H9 (cell line): ENCODE results near the gene RRAGC. TPM values are rescaled to one million over a fixed set of nuclear protein-coding genes. Genes with fewer than 3 reads are reported as not detected.

Experiments used
- DNase-seq: peaks from one replicate; pipeline ENCODE4 v3.0.0-alpha.2; 2017
- H2AFZ ChIP-seq: one replicate; pipeline ENCODE4 v1.6.1; 2013; ENCODE audit warnings: mild to moderate bottlenecking, low read length, control low read depth, moderate library complexity
- H2AK5ac ChIP-seq: 2 replicates; pipeline ENCODE4 v1.6.1; 2013; ENCODE audit warnings: low read length, control low read depth, mixed read lengths; ENCODE audit not compliant: insufficient read length
- H2BK120ac ChIP-seq: one replicate; pipeline ENCODE4 v1.6.1; 2013; ENCODE audit warnings: low read depth, mild to moderate bottlenecking, low read length, control low read depth, inconsistent platforms; ENCODE audit not compliant: poor library complexity, severe bottlenecking
- H2BK12ac ChIP-seq: 2 replicates; pipeline ENCODE4 v1.6.1; 2013; ENCODE audit warnings: low read length, control low read depth, mixed read lengths, low read depth; ENCODE audit not compliant: insufficient read length
- H2BK15ac ChIP-seq: 2 replicates; pipeline ENCODE4 v1.6.1; 2013; ENCODE audit warnings: low read depth, low read length, control low read depth
- H2BK20ac ChIP-seq: one replicate; pipeline ENCODE4 v1.6.1; 2013; ENCODE audit warnings: low read depth, mild to moderate bottlenecking, low read length, control low read depth, inconsistent platforms; ENCODE audit not compliant: poor library complexity, severe bottlenecking
- H2BK5ac ChIP-seq: 2 replicates; pipeline ENCODE4 v1.6.1; 2013; ENCODE audit warnings: low read length, control low read depth, mixed read lengths; ENCODE audit not compliant: insufficient read length
- H3K14ac ChIP-seq: 2 replicates; pipeline ENCODE4 v1.6.1; 2013; ENCODE audit warnings: low read length, control low read depth; ENCODE audit not compliant: insufficient read depth
- H3K18ac ChIP-seq: 2 replicates; pipeline ENCODE4 v1.6.1; 2013; ENCODE audit warnings: low read depth, mild to moderate bottlenecking, mixed read lengths, low read length, control low read depth; ENCODE audit not compliant: insufficient read length
- H3K23ac ChIP-seq: 2 replicates; pipeline ENCODE4 v1.6.1; 2013; ENCODE audit warnings: low read length, control low read depth, mixed read lengths, low read depth; ENCODE audit not compliant: insufficient read length
- H3K23me2 ChIP-seq: 2 replicates; pipeline ENCODE4 v1.6.1; 2013; ENCODE audit warnings: low read depth, mild to moderate bottlenecking, mixed read lengths, low read length, control low read depth; ENCODE audit not compliant: insufficient read length, poor library complexity, severe bottlenecking
- H3K27ac ChIP-seq: 2 replicates; pipeline ENCODE4 v1.5.1; 2013; ENCODE audit warnings: low read length, control low read depth, mixed read lengths, low read depth; ENCODE audit not compliant: insufficient read length
- H3K27me3 ChIP-seq: 2 replicates; pipeline ENCODE4 v1.6.1; 2013; ENCODE audit warnings: low read length, control low read depth, inconsistent platforms; ENCODE audit not compliant: insufficient read depth
- H3K4ac ChIP-seq: 2 replicates; pipeline ENCODE4 v1.6.1; 2013; ENCODE audit warnings: low read depth, mild to moderate bottlenecking, control low read depth, inconsistent platforms, low read length, moderate library complexity
- H3K4me1 ChIP-seq: 2 replicates; pipeline ENCODE4 v1.6.1; 2013; ENCODE audit warnings: low read length, control low read depth, inconsistent platforms; ENCODE audit not compliant: insufficient read depth
- H3K4me2 ChIP-seq: 2 replicates; pipeline ENCODE4 v1.6.1; 2013; ENCODE audit warnings: low read length, control low read depth, mixed read lengths; ENCODE audit not compliant: insufficient read length, insufficient read depth
- H3K56ac ChIP-seq: 2 replicates; pipeline ENCODE4 v1.6.1; 2013; ENCODE audit warnings: low read depth, mild to moderate bottlenecking, mixed read lengths, low read length, control low read depth; ENCODE audit not compliant: insufficient read length
- H3K79me1 ChIP-seq: 2 replicates; pipeline ENCODE4 v1.6.1; 2013; ENCODE audit warnings: low read depth, mild to moderate bottlenecking, moderate library complexity, low read length, control low read depth, inconsistent platforms; ENCODE audit not compliant: insufficient read depth, poor library complexity, severe bottlenecking
- H3K79me2 ChIP-seq: 2 replicates; pipeline ENCODE4 v1.6.1; 2013; ENCODE audit warnings: low read length, control low read depth, inconsistent platforms; ENCODE audit not compliant: insufficient read depth
- H3K9ac ChIP-seq: 2 replicates; pipeline ENCODE4 v1.6.1; 2013; ENCODE audit warnings: low read length, control low read depth, mixed read lengths; ENCODE audit not compliant: insufficient read length; ENCODE audit errors: extremely low read depth
- H3K9me3 ChIP-seq: one replicate; pipeline ENCODE4 v1.6.1; 2013; ENCODE audit warnings: low read depth, low read length, inconsistent platforms; ENCODE audit not compliant: control insufficient read depth
- H3T11ph ChIP-seq: one replicate; pipeline ENCODE4 v1.6.1; 2013; ENCODE audit warnings: mild to moderate bottlenecking, low read length, control low read depth, inconsistent platforms
- H4K20me1 ChIP-seq: one replicate; pipeline ENCODE4 v1.6.1; 2013; ENCODE audit not compliant: control insufficient read depth, insufficient read length, insufficient read depth
- H4K5ac ChIP-seq: 2 replicates; pipeline ENCODE4 v1.6.1; 2013; ENCODE audit warnings: low read depth, mild to moderate bottlenecking, mixed read lengths, low read length, control low read depth; ENCODE audit not compliant: insufficient read length
- H4K8ac ChIP-seq: replicated peaks from 2 replicates; pipeline ENCODE4 v1.6.1; 2013; ENCODE audit warnings: low read length, control low read depth, mixed read lengths, low read depth; ENCODE audit not compliant: insufficient read length
- H4K91ac ChIP-seq: 2 replicates; pipeline ENCODE4 v1.6.1; 2013; ENCODE audit warnings: low read depth, mild to moderate bottlenecking, moderate library complexity, mixed read lengths, low read length, control low read depth; ENCODE audit not compliant: insufficient read length
- H3K27ac Mint-ChIP-seq, 3 experiments: 2 replicates in 2 of 3; 3 replicates in 1 of 3; pipeline ENCODE4 v1.8.0; 2020 to 2021; ENCODE audit warnings: mixed read lengths in 3 of 3, mild to moderate bottlenecking in 1 of 3, moderate library complexity in 1 of 3
- H3K27me3 Mint-ChIP-seq: 2 replicates; pipeline ENCODE4 v1.8.0; 2021; ENCODE audit warnings: low read depth, mild to moderate bottlenecking, moderate library complexity, mixed read lengths
- H3K36me3 Mint-ChIP-seq, 3 experiments: 2 replicates in 2 of 3; 3 replicates in 1 of 3; pipeline ENCODE4 v1.8.0; 2020 to 2021; ENCODE audit warnings: low read depth in 3 of 3, mixed read lengths in 3 of 3; ENCODE audit not compliant: insufficient read depth in 1 of 3
- H3K4me1 Mint-ChIP-seq, 2 experiments: 2 replicates each; pipeline ENCODE4 v1.8.0; 2020; ENCODE audit warnings: mixed read lengths in 2 of 2
- H3K4me3 Mint-ChIP-seq, 2 experiments: 2 replicates in 1 of 2; 3 replicates in 1 of 2; pipeline ENCODE4 v1.8.0; 2020 to 2021; ENCODE audit warnings: mild to moderate bottlenecking in 2 of 2, mixed read lengths in 2 of 2, moderate library complexity in 1 of 2
- H3K9me3 Mint-ChIP-seq, 2 experiments: 2 replicates in 1 of 2; 3 replicates in 1 of 2; pipeline ENCODE4 v1.8.0; 2020; ENCODE audit warnings: mild to moderate bottlenecking in 2 of 2, mixed read lengths in 2 of 2, moderate library complexity in 1 of 2
- WGBS: extraction: QIAGEN DNeasy Blood & Tissue Kit; methylation state at CpG from one replicate; pipeline ENCODE4 v1.1.7; 2013; ENCODE audit warnings: missing lambda C conversion rate, low lambda C conversion rate, mixed read lengths; ENCODE audit not compliant: insufficient read length; ENCODE audit errors: extremely low coverage; 5-methylcytosine and 5-hydroxymethylcytosine counted together
- total RNA-seq: library from RNA; stranded (reverse); gene quantifications from 2 replicates; pipeline ENCODE4 v1.2.1, GENCODE V29; 2021
- TF ChIP-seq, protein P1 (sequence below): fragments of 200-600 bp; sonication (generic); conservative IDR thresholded peaks from 3 replicates; pipeline ENCODE4 v1.8.0; 2021; ENCODE audit warnings: antibody characterized with exemption, mild to moderate bottlenecking

RRAGC gene
- total RNA-seq, 1 experiment from 2014 or later = 17.9 TPM

DNA sequence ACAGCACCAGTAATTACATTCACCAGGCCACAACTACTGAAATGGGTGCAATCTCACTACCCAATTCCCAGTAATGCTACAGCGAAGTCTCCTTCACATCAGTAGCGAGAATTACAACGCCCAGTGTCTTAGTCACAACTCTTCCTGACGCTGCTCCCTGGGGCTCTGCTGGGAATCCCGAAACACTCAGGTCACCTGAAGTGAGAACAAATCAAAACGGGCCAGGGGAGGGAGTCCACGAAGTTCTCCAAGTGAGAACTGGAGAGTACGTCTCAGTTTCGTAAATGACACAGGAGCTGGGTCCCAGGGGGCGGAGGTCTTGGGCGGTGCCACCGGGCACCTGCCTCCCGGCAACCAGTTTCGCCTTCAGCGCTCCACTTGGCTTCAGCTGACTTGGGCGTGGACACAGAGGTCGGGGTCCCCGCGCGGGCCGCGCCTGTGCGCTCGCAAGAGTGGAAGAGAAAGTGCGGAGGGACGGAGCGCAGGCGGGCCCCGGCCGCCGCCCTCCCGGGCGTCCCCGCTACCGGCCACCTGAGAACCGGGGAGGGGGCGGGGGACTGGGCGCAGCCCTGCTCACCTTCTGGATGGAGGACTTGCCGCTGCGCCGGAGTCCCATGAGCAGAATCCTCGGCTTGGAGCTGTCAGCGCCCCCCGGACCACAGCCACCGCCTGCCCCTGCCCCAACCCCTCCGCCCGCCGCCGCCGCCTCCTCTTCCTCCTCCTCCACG is 575 bp downstream of the RRAGC start:
- H3K23me2 ChIP-seq = peaks cover 9% of the 10 kb centered on the region
- DNase-seq = no peak
- no peak overlapping the region for H2BK20ac ChIP-seq
- no peak overlapping the region for H2AFZ ChIP-seq
- no peak overlapping the region for H2BK12ac ChIP-seq
- no peaks in the 10 kb centered on the region for H3K9me3 ChIP-seq
- no peak overlapping the region for H2BK120ac ChIP-seq
- no peak overlapping the region for H2AK5ac ChIP-seq
- no peak overlapping the region for H3T11ph ChIP-seq
- H2BK5ac ChIP-seq = no peak overlapping the region
- H3K56ac ChIP-seq = no peak overlapping the region
- no peak overlapping the region for H3K23ac ChIP-seq
- H3K14ac ChIP-seq = no peak overlapping the region; the same call in 1 of the 2 replicates
- no peak overlapping the region for H2BK15ac ChIP-seq
- no CpG with 5 or more reads among the region's 51 CpGs for WGBS
- H3K27ac ChIP-seq = no peak overlapping the region
- no peak overlapping the region for H4K91ac ChIP-seq
- Mint-ChIP-seq H3K27ac (peak overlapping the region in 2 of 3 experiments; percentile 44 to 57; a peak in 2 of 7 replicates), H3K27me3 (no peaks in the 10 kb centered on the region), H3K36me3 (peaks cover 8 to 22% (median 16%) of the 10 kb centered on the region in 3 experiments; a peak in 6 of 7 replicates), H3K4me3 (peak overlapping the region; percentile 92 to 96), H3K4me1 (peaks cover 5 to 17% of the 10 kb centered on the region in 2 experiments), H3K9me3 (no peaks in the 10 kb centered on the region)
- H4K20me1 ChIP-seq = no peaks in the 10 kb centered on the region
- H3K4me2 ChIP-seq = peak overlapping the region; percentile 99
- H3K18ac ChIP-seq = no peak overlapping the region
- TF ChIP-seq, protein P1, sequence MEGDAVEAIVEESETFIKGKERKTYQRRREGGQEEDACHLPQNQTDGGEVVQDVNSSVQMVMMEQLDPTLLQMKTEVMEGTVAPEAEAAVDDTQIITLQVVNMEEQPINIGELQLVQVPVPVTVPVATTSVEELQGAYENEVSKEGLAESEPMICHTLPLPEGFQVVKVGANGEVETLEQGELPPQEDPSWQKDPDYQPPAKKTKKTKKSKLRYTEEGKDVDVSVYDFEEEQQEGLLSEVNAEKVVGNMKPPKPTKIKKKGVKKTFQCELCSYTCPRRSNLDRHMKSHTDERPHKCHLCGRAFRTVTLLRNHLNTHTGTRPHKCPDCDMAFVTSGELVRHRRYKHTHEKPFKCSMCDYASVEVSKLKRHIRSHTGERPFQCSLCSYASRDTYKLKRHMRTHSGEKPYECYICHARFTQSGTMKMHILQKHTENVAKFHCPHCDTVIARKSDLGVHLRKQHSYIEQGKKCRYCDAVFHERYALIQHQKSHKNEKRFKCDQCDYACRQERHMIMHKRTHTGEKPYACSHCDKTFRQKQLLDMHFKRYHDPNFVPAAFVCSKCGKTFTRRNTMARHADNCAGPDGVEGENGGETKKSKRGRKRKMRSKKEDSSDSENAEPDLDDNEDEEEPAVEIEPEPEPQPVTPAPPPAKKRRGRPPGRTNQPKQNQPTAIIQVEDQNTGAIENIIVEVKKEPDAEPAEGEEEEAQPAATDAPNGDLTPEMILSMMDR = no peak
- H3K9ac ChIP-seq = peak overlapping the region; percentile 62
- no peak overlapping the region for H3K4ac ChIP-seq
- no peak overlapping the region for H4K5ac ChIP-seq
- H4K8ac ChIP-seq = no peak overlapping the region
- H3K79me1 ChIP-seq = peaks cover 4% of the 10 kb centered on the region
- H3K27me3 ChIP-seq = no peaks in the 10 kb centered on the region
- peaks cover 2% of the 10 kb centered on the region; the same call in 1 of the 2 replicates for H3K79me2 ChIP-seq
- H3K4me1 ChIP-seq = no peaks in the 10 kb centered on the region
